Caco-2 (cell line): ENCODE results near the gene CRYZL1. TPM values are rescaled to one million over a fixed set of nuclear protein-coding genes. Genes with fewer than 3 reads are reported as not detected.

Source experiments
- BruUV-seq: library from RNA; stranded (reverse); fragments of 400-500 nt; replicated peaks from 2 replicates; lab custom pipeline; 2021; lab: Mats Ljungman, UMichigan
- CTCF ChIA-PET: fragments of 300-600 bp; sonication (Branson Sonifier 250); formaldehyde crosslinking; loops from one replicate; lab custom pipeline; 2022; ENCODE audit warnings: antibody characterized with exemption; lab: Charles Lee
- POLR2A ChIA-PET: fragments of 300-600 bp; sonication (Branson Sonifier 250); formaldehyde crosslinking; loops from one replicate; lab custom pipeline; 2022; ENCODE audit warnings: antibody characterized with exemption; lab: Charles Lee
- DNase-seq, 2 experiments: peaks; one replicate each; pipeline versions ENCODE4 v3.0.0 to v3.0.0-alpha.2; 2020 to 2022
- H3K27me3 ChIP-seq: replicated peaks from 2 replicates; pipeline ENCODE4 v1.6.0; 2011; ENCODE audit warnings: low read length; ENCODE audit not compliant: control insufficient read depth, insufficient read depth
- H3K36me3 ChIP-seq: 2 replicates; pipeline ENCODE4 v1.5.1; 2011; ENCODE audit warnings: low read length; ENCODE audit not compliant: control insufficient read depth, insufficient read depth
- H3K4me1 ChIP-seq: fragments of 250-450 bp; sonication (Bioruptor Pico); 2 replicates; pipeline ENCODE4 v1.5.1; 2020; ENCODE audit warnings: mild to moderate bottlenecking
- H3K4me3 ChIP-seq: 2 replicates; pipeline ENCODE4 v1.5.1; 2011; ENCODE audit warnings: low read depth, mild to moderate bottlenecking, control low read depth, low read length
- H3K9me3 ChIP-seq: fragments of 250-450 bp; sonication (Bioruptor Pico); 2 replicates; pipeline ENCODE4 v1.5.1; 2020; ENCODE audit warnings: mild to moderate bottlenecking, moderate library complexity
- H3K27ac Mint-ChIP-seq: one replicate; pipeline ENCODE4 v1.8.0; 2022; ENCODE audit warnings: mixed read lengths; ENCODE audit not compliant: unreplicated experiment
- H3K27me3 Mint-ChIP-seq: one replicate; pipeline ENCODE4 v1.8.0; 2022; ENCODE audit warnings: mixed read lengths; ENCODE audit not compliant: insufficient read depth, unreplicated experiment
- H3K36me3 Mint-ChIP-seq: one replicate; pipeline ENCODE4 v1.8.0; 2022; ENCODE audit warnings: mild to moderate bottlenecking, mixed read lengths; ENCODE audit not compliant: insufficient read depth, unreplicated experiment
- H3K4me1 Mint-ChIP-seq: one replicate; pipeline ENCODE4 v1.8.0; 2022; ENCODE audit warnings: low read depth, mixed read lengths; ENCODE audit not compliant: unreplicated experiment
- H3K4me3 Mint-ChIP-seq: one replicate; pipeline ENCODE4 v1.8.0; 2022; ENCODE audit warnings: mild to moderate bottlenecking, moderate library complexity, mixed read lengths; ENCODE audit not compliant: unreplicated experiment
- H3K9me3 Mint-ChIP-seq: one replicate; pipeline ENCODE4 v1.8.0; 2022; ENCODE audit warnings: mixed read lengths; ENCODE audit not compliant: unreplicated experiment
- intact Hi-C: fragments of 100-400 bp; cut with micrococcal nuclease; formaldehyde crosslinking; loops from one replicate; pipeline ENCODE4 v1.10.0; 2022; ENCODE audit not compliant: unreplicated experiment
- total RNA-seq: library from RNA; stranded (reverse); gene quantifications from 2 replicates; pipeline ENCODE4 v1.2.3, GENCODE V29; 2022
- TF ChIP-seq, protein P1 (sequence below), 2 experiments: fragments of 200-600 bp in 1 of 2; IDR thresholded peaks; 1 replicate in 1 of 2; 2 replicates in 1 of 2; pipeline versions ENCODE4 v1.5.1 to v1.8.0; 2011 to 2022; ENCODE audit warnings: antibody characterized with exemption in 1 of 2, control low read depth in 1 of 2, inconsistent platforms in 1 of 2, low read depth in 1 of 2, low read length in 1 of 2, mild to moderate bottlenecking in 1 of 2, moderate library complexity in 1 of 2; ENCODE audit not compliant: insufficient read depth in 1 of 2, severe bottlenecking in 1 of 2, unreplicated experiment in 1 of 2

Gene CRYZL1
- total RNA-seq, 1 experiment from 2014 or later, result 26.6 TPM

DNA sequence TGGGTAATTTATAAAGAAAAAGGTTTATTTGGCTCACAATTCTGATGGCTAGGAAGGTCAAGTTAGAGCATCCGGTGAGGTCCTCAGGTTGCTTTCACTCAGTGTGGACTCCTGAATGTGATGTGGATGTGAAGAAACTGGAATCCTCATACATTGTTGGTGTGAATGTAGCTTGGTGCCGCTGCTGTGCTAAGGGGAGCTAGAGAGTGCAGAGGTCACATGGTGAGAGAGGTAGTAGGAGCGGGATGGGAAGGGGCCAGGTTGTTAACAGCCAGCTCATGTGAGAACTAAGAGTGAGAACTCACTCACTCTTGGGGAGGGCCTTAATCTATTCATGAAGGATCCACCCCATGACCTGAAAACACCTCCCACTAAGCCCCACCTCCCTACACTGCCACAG is 22.6 kb upstream of the CRYZL1 start:
- Mint-ChIP-seq H3K27ac (no peak overlapping the region), H3K9me3 (no peaks in the 10 kb centered on the region), H3K4me1 (peaks cover 12% of the 10 kb centered on the region), H3K36me3 (peaks cover 26% of the 10 kb centered on the region), H3K27me3 (no peaks in the 10 kb centered on the region), H3K4me3 (no peak overlapping the region)
- intact Hi-C loops, result no loop called here
- Histone ChIP-seq H3K9me3 (no peaks in the 10 kb centered on the region), H3K36me3 (no peaks in the 10 kb centered on the region), H3K4me3 (no peak overlapping the region), H3K4me1 (peaks cover 10% of the 10 kb centered on the region; the same call in 1 of the 2 replicates), H3K27me3 (no peaks in the 10 kb centered on the region)
- ChIA-PET POLR2A (no interaction called here), CTCF (interaction anchor here (0.6 kb wide), 1 partner anchor 698 kb away, joined by 3 read pairs; no protein-coding TSS in a partner anchor)
- TF ChIP-seq, protein P1, sequence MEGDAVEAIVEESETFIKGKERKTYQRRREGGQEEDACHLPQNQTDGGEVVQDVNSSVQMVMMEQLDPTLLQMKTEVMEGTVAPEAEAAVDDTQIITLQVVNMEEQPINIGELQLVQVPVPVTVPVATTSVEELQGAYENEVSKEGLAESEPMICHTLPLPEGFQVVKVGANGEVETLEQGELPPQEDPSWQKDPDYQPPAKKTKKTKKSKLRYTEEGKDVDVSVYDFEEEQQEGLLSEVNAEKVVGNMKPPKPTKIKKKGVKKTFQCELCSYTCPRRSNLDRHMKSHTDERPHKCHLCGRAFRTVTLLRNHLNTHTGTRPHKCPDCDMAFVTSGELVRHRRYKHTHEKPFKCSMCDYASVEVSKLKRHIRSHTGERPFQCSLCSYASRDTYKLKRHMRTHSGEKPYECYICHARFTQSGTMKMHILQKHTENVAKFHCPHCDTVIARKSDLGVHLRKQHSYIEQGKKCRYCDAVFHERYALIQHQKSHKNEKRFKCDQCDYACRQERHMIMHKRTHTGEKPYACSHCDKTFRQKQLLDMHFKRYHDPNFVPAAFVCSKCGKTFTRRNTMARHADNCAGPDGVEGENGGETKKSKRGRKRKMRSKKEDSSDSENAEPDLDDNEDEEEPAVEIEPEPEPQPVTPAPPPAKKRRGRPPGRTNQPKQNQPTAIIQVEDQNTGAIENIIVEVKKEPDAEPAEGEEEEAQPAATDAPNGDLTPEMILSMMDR (IDR thresholded peaks at IDR 0.05; ENCODE audit: insufficient read depth in 1 of 2, low read depth in 1 of 2, low read length in 1 of 2, severe bottlenecking in 1 of 2, unreplicated experiment in 1 of 2), result no peak
- no TSS peak for BruUV-seq
- DNase-seq, result no peak

DNA sequence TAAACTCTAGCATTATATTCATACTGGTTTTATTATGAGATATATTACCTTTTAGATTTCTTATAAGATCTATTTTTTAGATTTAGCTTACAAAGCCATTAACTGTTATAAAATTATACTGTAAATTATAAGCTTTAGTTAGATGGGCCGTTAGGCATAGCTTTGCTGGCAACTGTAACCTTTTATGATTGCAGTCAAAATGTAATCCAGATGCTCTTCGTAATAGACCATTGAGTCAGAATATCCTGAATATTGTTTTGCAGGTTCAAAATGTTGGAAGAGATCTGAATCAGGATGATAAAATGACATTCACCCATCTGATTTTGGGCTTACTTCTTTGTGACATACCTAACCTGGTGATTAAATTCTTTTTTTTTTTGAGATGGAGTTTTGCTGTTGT is 21.7 kb upstream of the CRYZL1 start:
- Histone ChIP-seq H3K4me3 (no peak overlapping the region), H3K9me3 (no peaks in the 10 kb centered on the region), H3K4me1 (peaks cover 17% of the 10 kb centered on the region), H3K36me3 (no peaks in the 10 kb centered on the region; the same call in 1 of the 2 replicates), H3K27me3 (no peaks in the 10 kb centered on the region)
- ChIA-PET CTCF (no interaction called here), POLR2A (no interaction called here)
- Mint-ChIP-seq H3K36me3 (peaks cover 21% of the 10 kb centered on the region), H3K27ac (no peak overlapping the region), H3K9me3 (no peaks in the 10 kb centered on the region), H3K4me3 (no peak overlapping the region), H3K27me3 (no peaks in the 10 kb centered on the region), H3K4me1 (peaks cover 21% of the 10 kb centered on the region)
- BruUV-seq, result no TSS peak
- DNase-seq, result no peak
- TF ChIP-seq, protein P1 (IDR thresholded peaks at IDR 0.05; ENCODE audit: insufficient read depth in 1 of 2, low read depth in 1 of 2, low read length in 1 of 2, severe bottlenecking in 1 of 2, unreplicated experiment in 1 of 2), result no peak
- intact Hi-C loops, result no loop called here

DNA sequence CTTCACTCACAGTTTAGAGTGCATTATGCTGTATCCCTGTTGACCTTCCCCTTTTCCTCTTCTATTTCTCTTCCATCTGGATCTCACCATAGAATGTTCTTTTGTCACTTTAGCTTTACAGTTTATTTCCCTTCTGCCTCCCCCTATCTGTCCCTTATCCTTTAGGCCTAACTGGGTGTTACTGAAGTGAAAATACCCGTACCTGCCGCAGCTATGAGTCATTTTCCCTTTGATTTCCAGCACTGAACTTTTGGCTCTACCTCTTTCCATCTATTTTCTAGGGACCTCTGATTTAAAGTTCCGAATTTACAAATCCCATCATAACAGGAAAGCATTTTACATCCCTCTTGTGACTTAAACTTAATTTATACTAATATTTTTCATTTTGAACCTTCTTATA is 20.5 kb upstream of the CRYZL1 start:
- POLR2A ChIA-PET, result no interaction called here
- CTCF ChIA-PET, result no interaction called here
- H3K36me3 Mint-ChIP-seq, result peaks cover 27% of the 10 kb centered on the region
- peak overlapping the region; percentile 29 for H3K27ac Mint-ChIP-seq
- Histone ChIP-seq H3K4me1 (peaks cover 29% of the 10 kb centered on the region), H3K27me3 (no peaks in the 10 kb centered on the region), H3K4me3 (no peak overlapping the region), H3K9me3 (no peaks in the 10 kb centered on the region), H3K36me3 (no peaks in the 10 kb centered on the region; the same call in 1 of the 2 replicates)
- no peak overlapping the region for H3K4me3 Mint-ChIP-seq
- BruUV-seq, result no TSS peak
- peaks cover 28% of the 10 kb centered on the region for H3K4me1 Mint-ChIP-seq
- no peaks in the 10 kb centered on the region for H3K27me3 Mint-ChIP-seq
- DNase-seq, result no peak
- no peaks in the 10 kb centered on the region for H3K9me3 Mint-ChIP-seq
- intact Hi-C loops, result no loop called here
- TF ChIP-seq, protein P1 (IDR thresholded peaks at IDR 0.05; ENCODE audit: insufficient read depth in 1 of 2, low read depth in 1 of 2, low read length in 1 of 2, severe bottlenecking in 1 of 2, unreplicated experiment in 1 of 2), result no peak
